KMS-11 (cell line): ENCODE results near the gene PDLIM5.

Experiments
- H2AFZ ChIP-seq: fragments of 200-600 bp; sonication (generic); 2 replicates; pipeline ENCODE4 v1.6.1; 2016; ENCODE audit warnings: antibody characterized with exemption, mixed run types, low read depth
- H3K27ac ChIP-seq: fragments of 200-600 bp; sonication (generic); 2 replicates; pipeline ENCODE4 v1.6.1; 2016; ENCODE audit warnings: mild to moderate bottlenecking, mixed run types
- H3K27me3 ChIP-seq: fragments of 200-600 bp; sonication (generic); 2 replicates; pipeline ENCODE4 v1.6.1; 2017; ENCODE audit warnings: mild to moderate bottlenecking, low read depth, mixed run types, moderate library complexity; ENCODE audit not compliant: insufficient read depth
- H3K36me3 ChIP-seq: fragments of 200-600 bp; sonication (generic); 2 replicates; pipeline ENCODE4 v1.6.1; 2017; ENCODE audit warnings: mild to moderate bottlenecking, mixed run types; ENCODE audit not compliant: insufficient read depth
- H3K4me1 ChIP-seq: fragments of 200-600 bp; sonication (generic); 2 replicates; pipeline ENCODE4 v1.6.1; 2016; ENCODE audit warnings: mild to moderate bottlenecking, low read depth, mixed run types; ENCODE audit not compliant: poor library complexity, severe bottlenecking
- H3K4me2 ChIP-seq: fragments of 200-600 bp; sonication (generic); 2 replicates; pipeline ENCODE4 v1.7.0; 2016; ENCODE audit warnings: mild to moderate bottlenecking, mixed run types
- H3K4me3 ChIP-seq: fragments of 200-600 bp; sonication (generic); IDR thresholded peaks from 2 replicates; pipeline ENCODE4 v1.6.1; 2017; ENCODE audit warnings: low read depth, low read length, mixed read lengths; ENCODE audit not compliant: insufficient read depth
- H3K79me2 ChIP-seq: fragments of 200-600 bp; sonication (generic); 2 replicates; pipeline ENCODE4 v1.6.1; 2016; ENCODE audit warnings: low read depth, mixed run types; ENCODE audit not compliant: insufficient read depth
- H3K9ac ChIP-seq: fragments of 200-600 bp; sonication (generic); 2 replicates; pipeline ENCODE4 v1.6.1; 2016; ENCODE audit warnings: mild to moderate bottlenecking, mixed run types
- H4K20me1 ChIP-seq: fragments of 200-600 bp; sonication (generic); 2 replicates; pipeline ENCODE4 v1.6.1; 2016; ENCODE audit warnings: mild to moderate bottlenecking, mixed run types; ENCODE audit not compliant: insufficient read depth
- CTCF ChIP-seq: fragments of 200-600 bp; sonication (generic); conservative IDR thresholded peaks from 2 replicates; pipeline ENCODE4 v1.6.1; 2017; ENCODE audit warnings: low read depth, mild to moderate bottlenecking, antibody characterized with exemption, low read length, moderate library complexity, mixed read lengths

The PDLIM5 gene

GRCh38 chr4:94545296-94545695 lies 93.6 kb downstream of the PDLIM5 start:
- Histone ChIP-seq H3K4me1 (no peaks in the 10 kb centered on the region), H3K9ac (no peak overlapping the region), H4K20me1 (no peaks in the 10 kb centered on the region), H3K27me3 (no peaks in the 10 kb centered on the region), H3K79me2 (no peaks in the 10 kb centered on the region), H3K4me3 (no peak overlapping the region), H3K4me2 (no peak overlapping the region), H2AFZ (no peak overlapping the region), H3K36me3 (no peaks in the 10 kb centered on the region), H3K27ac (no peak overlapping the region)
- no peak for TF ChIP-seq CTCF

DNA sequence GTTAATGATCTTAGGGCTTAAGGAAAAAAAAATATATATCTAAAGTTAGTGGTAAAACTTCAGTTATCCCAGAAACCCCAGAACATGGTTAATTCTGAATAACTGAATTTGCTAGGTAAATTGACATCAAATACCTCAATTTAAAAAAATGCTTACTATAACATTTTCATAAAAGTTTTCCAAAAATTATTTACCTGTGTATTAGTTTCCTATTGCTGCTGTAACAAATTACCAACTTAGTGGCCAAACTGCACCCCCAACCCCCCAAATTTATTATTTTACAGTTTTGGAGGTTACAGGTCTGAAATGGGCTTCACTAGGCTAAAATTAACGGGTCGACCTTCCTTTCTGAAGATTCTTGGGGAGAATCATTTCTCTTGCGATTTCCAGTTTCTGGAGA lies 95.2 kb downstream of the PDLIM5 start:
- Histone ChIP-seq H3K4me1 (peaks cover under 1% of the 10 kb centered on the region), H3K27ac (no peak overlapping the region), H3K4me2 (no peak overlapping the region), H3K4me3 (no peak overlapping the region), H3K27me3 (no peaks in the 10 kb centered on the region), H3K79me2 (no peaks in the 10 kb centered on the region), H4K20me1 (no peaks in the 10 kb centered on the region), H3K36me3 (no peaks in the 10 kb centered on the region), H3K9ac (no peak overlapping the region), H2AFZ (no peak overlapping the region)
- no peak for TF ChIP-seq CTCF

GRCh38 chr4:94548571-94548970 lies 96.8 kb downstream of the PDLIM5 start:
- Histone ChIP-seq H4K20me1 (no peaks in the 10 kb centered on the region), H2AFZ (no peak overlapping the region), H3K36me3 (no peaks in the 10 kb centered on the region), H3K4me3 (no peak overlapping the region), H3K9ac (no peak overlapping the region), H3K27me3 (no peaks in the 10 kb centered on the region), H3K79me2 (no peaks in the 10 kb centered on the region), H3K27ac (no peak overlapping the region), H3K4me1 (peaks cover 8% of the 10 kb centered on the region), H3K4me2 (no peak overlapping the region)
- TF ChIP-seq CTCF = no peak

GRCh38 chr4:94550352-94550751 lies 98.6 kb downstream of the PDLIM5 start:
- no peak overlapping the region for H3K4me3 ChIP-seq
- no peaks in the 10 kb centered on the region for H3K79me2 ChIP-seq
- TF ChIP-seq CTCF = no peak
- H3K4me2 ChIP-seq = no peak overlapping the region
- H3K36me3 ChIP-seq = no peaks in the 10 kb centered on the region
- H4K20me1 ChIP-seq = no peaks in the 10 kb centered on the region
- peaks cover 8% of the 10 kb centered on the region for H3K4me1 ChIP-seq
- H2AFZ ChIP-seq = no peak overlapping the region
- H3K9ac ChIP-seq = no peak overlapping the region
- H3K27me3 ChIP-seq = no peaks in the 10 kb centered on the region
- no peak overlapping the region for H3K27ac ChIP-seq
